Measurements from ENCODE around the gene ARPC4. TPM values are rescaled to one million over a fixed set of nuclear protein-coding genes. Genes with fewer than 3 reads are reported as not detected.

ARPC4 gene
- total RNA-seq, 2 donors from 2014 or later = 150 to 153 TPM

DNA sequence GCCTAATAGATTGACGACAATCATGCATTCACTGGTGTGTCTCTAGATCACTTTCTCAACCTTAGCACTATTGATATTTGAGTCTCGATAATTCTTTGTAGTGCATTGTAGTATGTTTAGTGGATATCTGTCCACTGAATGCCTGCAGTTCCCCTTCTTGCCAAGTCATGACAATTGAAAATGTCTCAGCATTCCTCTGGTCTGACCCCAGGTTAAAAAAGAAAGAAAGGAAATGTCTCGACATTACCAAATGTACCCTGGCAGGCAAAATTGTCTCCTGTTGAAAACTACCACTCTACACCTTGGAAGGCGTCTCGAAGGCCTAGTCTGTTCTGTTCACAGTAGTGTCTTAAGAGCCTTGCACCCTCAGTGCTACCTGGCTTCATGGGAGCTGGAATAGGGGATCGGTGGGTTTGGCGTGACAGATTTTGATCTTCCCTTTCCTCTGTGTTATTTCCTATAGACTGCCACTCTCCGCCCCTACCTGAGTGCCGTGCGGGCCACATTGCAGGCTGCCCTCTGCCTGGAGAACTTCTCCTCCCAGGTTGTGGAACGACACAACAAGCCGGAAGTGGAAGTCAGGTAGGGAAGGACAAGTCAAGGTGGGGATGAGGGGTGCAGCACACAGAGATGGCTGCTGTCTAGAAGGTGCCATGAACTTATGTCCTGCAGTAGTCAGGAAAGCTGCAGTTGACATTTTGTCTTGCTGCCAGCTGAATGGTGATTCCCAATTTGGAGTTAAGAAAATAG lies 4.5 kb downstream of the ARPC4 start:
- Mint-ChIP-seq H3K4me3 (no peak overlapping the region), H3K36me3 (ENCODE audit: low read depth) (peaks cover 55% of the 10 kb centered on the region), H3K4me1 (peaks cover 7% of the 10 kb centered on the region), H3K27me3 (ENCODE audit: insufficient read depth) (no peaks in the 10 kb centered on the region), H3K9me3 (no peaks in the 10 kb centered on the region), H3K27ac (no peak overlapping the region)
- 91 to 96% methylated on average over 8 to 12 of the region's 12 CpGs for WGBS, 2 experiments (ENCODE audit: insufficient coverage in 1 of 2, insufficient read length in 1 of 2)
- H3K9me3 ChIP-seq (ENCODE audit: control insufficient read depth, low read length) = no peaks in the 10 kb centered on the region
- no peak overlapping the region for H3K9ac ChIP-seq (ENCODE audit: extremely low read depth, low read length, poor library complexity, severe bottlenecking)
- no peaks in the 10 kb centered on the region for H3K4me1 ChIP-seq (ENCODE audit: control insufficient read depth, insufficient read depth, low read length)
- no peak overlapping the region for H3K27ac ChIP-seq (ENCODE audit: low read depth, low read length)
- no peaks in the 10 kb centered on the region for H3K27me3 ChIP-seq (ENCODE audit: control insufficient read depth, insufficient read depth, low read length, poor library complexity, severe bottlenecking)
- peaks cover 62% of the 10 kb centered on the region for H3K36me3 ChIP-seq (ENCODE audit: control insufficient read depth, insufficient read depth, low read length)
- TF ChIP-seq, protein P1, sequence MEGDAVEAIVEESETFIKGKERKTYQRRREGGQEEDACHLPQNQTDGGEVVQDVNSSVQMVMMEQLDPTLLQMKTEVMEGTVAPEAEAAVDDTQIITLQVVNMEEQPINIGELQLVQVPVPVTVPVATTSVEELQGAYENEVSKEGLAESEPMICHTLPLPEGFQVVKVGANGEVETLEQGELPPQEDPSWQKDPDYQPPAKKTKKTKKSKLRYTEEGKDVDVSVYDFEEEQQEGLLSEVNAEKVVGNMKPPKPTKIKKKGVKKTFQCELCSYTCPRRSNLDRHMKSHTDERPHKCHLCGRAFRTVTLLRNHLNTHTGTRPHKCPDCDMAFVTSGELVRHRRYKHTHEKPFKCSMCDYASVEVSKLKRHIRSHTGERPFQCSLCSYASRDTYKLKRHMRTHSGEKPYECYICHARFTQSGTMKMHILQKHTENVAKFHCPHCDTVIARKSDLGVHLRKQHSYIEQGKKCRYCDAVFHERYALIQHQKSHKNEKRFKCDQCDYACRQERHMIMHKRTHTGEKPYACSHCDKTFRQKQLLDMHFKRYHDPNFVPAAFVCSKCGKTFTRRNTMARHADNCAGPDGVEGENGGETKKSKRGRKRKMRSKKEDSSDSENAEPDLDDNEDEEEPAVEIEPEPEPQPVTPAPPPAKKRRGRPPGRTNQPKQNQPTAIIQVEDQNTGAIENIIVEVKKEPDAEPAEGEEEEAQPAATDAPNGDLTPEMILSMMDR (conservative IDR thresholded peaks at IDR 0.05) = no peak
- H3K4me3 ChIP-seq (ENCODE audit: low read length) = no peak overlapping the region
- DNase-seq = no peak

GRCh38 chr3:9800529-9800928 lies 7.6 kb downstream of the ARPC4 start:
- Histone ChIP-seq H3K9ac (ENCODE audit: extremely low read depth, low read length, poor library complexity, severe bottlenecking) (no peak overlapping the region), H3K4me1 (ENCODE audit: control insufficient read depth, insufficient read depth, low read length) (no peaks in the 10 kb centered on the region), H3K27ac (ENCODE audit: low read depth, low read length) (no peak overlapping the region), H3K9me3 (ENCODE audit: control insufficient read depth, low read length) (no peaks in the 10 kb centered on the region), H3K4me3 (ENCODE audit: low read length) (no peak overlapping the region), H3K36me3 (ENCODE audit: control insufficient read depth, insufficient read depth, low read length) (peaks cover 80% of the 10 kb centered on the region), H3K27me3 (ENCODE audit: control insufficient read depth, insufficient read depth, low read length, poor library complexity, severe bottlenecking) (no peaks in the 10 kb centered on the region)
- Mint-ChIP-seq H3K27ac (no peak overlapping the region), H3K9me3 (no peaks in the 10 kb centered on the region), H3K4me1 (no peaks in the 10 kb centered on the region), H3K4me3 (no peak overlapping the region), H3K27me3 (ENCODE audit: insufficient read depth) (no peaks in the 10 kb centered on the region), H3K36me3 (ENCODE audit: low read depth) (peaks cover 75% of the 10 kb centered on the region)
- peak; percentile 63 for DNase-seq
- 97 to 100% methylated on average over 3 to 5 of the region's 5 CpGs for WGBS, 2 experiments (ENCODE audit: insufficient coverage in 1 of 2, insufficient read length in 1 of 2)
- TF ChIP-seq, protein P1 (conservative IDR thresholded peaks at IDR 0.05) = peak; percentile 69

GRCh38 chr3:9803494-9803893 lies 10.6 kb downstream of the ARPC4 start:
- Histone ChIP-seq H3K4me3 (ENCODE audit: low read length) (no peak overlapping the region), H3K27ac (ENCODE audit: low read depth, low read length) (no peak overlapping the region), H3K27me3 (ENCODE audit: control insufficient read depth, insufficient read depth, low read length, poor library complexity, severe bottlenecking) (no peaks in the 10 kb centered on the region), H3K9me3 (ENCODE audit: control insufficient read depth, low read length) (no peaks in the 10 kb centered on the region), H3K36me3 (ENCODE audit: control insufficient read depth, insufficient read depth, low read length) (peaks cover 82% of the 10 kb centered on the region), H3K9ac (ENCODE audit: extremely low read depth, low read length, poor library complexity, severe bottlenecking) (no peak overlapping the region), H3K4me1 (ENCODE audit: control insufficient read depth, insufficient read depth, low read length) (no peaks in the 10 kb centered on the region)
- Mint-ChIP-seq H3K27me3 (ENCODE audit: insufficient read depth) (no peaks in the 10 kb centered on the region), H3K4me3 (no peak overlapping the region), H3K9me3 (no peaks in the 10 kb centered on the region), H3K36me3 (ENCODE audit: low read depth) (peaks cover 70% of the 10 kb centered on the region), H3K4me1 (peaks cover 1% of the 10 kb centered on the region), H3K27ac (no peak overlapping the region)
- TF ChIP-seq, protein P1 (conservative IDR thresholded peaks at IDR 0.05) = no peak
- 100% methylated on average over 1 of the region's 1 CpG; no CpG with 5 or more reads in 1 of the 2 experiments for WGBS, 2 experiments (ENCODE audit: insufficient coverage in 1 of 2, insufficient read length in 1 of 2)
- no peak for DNase-seq
